ENCODE results near the gene ATRAID.

The ATRAID gene

DNA sequence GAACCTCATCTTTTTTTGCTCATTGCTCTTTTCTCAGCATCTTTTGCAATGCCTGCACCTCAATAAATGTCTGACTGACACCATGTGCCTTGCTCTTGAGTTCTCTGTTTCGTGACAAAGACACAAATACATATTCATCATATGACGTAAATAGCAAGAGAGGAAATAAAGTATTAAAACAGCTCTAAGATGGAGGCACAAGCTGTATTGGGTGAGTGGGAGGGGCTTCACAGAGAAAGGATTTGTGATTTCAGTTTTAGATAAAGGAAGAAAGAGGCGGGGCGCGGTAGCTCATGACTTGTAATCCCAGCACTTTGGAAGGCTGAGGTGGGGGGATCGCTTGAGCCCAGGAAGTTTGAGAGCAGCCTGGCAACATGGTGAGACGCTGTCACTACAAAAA, 8.2 kb downstream of the ATRAID start:
- no peak for DNase-seq (ENCODE audit: low spot score)

DNA sequence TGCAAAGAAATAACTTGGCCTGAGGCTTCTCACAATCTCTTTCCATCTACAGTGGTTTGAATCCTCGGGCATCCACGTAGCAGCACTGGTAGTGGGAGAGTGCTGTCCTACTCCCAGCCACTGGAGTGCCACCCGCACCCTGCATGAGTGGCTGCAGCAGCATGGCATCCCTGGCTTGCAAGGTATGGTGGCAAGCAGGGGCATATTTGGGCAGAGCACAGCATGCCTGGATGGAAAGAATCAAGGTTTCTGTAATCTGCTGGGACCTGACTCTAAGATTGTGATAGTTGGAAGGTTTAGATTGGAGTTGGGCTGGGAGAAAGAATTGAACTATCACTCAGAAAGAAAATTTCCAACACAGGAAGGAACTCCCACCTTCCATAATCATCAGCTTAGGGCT, 9.3 kb downstream of the ATRAID start:
- no peak for DNase-seq (ENCODE audit: low spot score)

DNA sequence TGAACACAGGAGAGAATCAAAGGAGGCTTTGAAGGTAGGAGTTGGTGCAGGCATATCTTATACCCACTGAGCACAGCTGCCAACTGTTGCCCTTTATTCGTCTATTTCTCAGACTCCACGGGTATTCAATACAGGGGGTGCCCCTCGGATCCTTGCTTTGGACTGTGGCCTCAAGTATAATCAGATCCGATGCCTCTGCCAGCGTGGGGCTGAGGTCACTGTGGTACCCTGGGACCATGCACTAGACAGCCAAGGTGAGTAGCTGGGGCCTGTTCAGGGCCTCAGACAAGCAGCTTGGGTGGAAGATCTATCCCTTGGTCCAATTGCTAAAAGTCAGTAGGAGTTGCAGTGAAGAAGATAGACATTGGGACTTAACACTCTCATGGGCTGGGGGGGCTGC, 10.6 kb downstream of the ATRAID start:
- DNase-seq (ENCODE audit: low spot score), result no peak

DNA sequence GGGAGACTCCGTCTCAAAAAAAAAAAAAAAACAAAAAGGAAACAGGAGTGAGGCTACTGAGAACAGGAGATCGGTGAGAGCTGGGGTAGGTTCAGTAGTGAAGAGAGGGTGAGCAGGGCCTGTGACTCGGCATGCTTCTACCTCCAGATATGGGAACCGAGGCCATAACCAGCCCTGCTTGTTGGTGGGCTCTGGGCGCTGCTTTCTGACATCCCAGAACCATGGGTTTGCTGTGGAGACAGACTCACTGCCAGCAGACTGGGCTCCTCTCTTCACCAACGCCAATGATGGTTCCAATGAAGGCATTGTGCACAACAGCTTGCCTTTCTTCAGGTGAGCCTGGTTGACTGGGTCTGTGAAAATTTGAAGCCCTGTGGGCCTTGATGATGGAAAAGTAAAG, 11.6 kb downstream of the ATRAID start:
- DNase-seq (ENCODE audit: low spot score), result no peak

DNA sequence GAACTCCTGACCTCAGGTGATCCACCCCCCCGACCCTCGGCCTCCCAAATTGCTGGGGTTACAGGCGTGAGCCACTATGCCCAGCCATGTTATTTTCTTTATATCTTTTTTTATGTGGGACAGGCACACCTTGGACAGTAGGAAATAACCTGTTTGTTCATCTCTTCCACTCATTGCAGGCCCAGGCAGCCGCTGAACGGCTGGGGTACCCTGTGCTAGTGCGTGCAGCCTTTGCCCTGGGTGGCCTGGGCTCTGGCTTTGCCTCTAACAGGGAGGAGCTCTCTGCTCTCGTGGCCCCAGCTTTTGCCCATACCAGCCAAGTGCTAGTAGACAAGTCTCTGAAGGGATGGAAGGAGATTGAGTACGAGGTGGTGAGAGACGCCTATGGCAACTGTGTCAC, 13.7 kb downstream of the ATRAID start:
- no peak for DNase-seq (ENCODE audit: low spot score)

DNA sequence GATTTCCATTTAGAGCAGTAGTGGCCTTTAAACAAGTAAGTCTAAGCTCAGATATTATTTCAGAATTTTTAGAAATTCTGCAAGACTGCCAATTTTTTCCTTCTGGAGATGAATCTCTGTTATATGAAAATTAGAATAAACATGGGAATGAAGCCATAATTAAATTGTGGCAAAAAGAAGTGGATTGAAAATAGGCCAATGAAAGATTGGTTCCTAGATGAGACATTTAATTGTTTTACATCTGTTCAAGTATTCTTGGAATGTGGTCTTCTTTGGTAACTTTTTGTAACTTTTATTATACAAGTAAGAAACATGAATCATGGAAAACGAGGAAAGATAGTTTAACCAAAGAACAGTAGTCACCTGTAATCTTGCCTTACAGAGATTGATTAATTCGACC, 15.7 kb downstream of the ATRAID start:
- DNase-seq (ENCODE audit: low spot score), result no peak

DNA sequence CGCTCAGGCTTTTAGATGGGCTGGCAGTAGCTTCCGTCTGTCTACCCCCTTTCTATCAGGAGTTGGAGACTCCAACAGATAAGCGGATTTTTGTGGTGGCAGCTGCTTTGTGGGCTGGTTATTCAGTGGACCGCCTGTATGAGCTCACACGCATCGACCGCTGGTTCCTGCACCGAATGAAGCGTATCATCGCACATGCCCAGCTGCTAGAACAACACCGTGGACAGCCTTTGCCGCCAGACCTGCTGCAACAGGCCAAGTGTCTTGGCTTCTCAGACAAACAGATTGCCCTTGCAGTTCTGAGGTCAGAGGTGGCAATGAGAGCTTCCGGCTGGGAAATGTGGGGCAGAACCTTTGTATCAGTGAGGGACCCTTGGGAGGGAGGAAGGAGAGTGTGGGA, 20.1 kb downstream of the ATRAID start:
- no peak for DNase-seq (ENCODE audit: low spot score)

DNA sequence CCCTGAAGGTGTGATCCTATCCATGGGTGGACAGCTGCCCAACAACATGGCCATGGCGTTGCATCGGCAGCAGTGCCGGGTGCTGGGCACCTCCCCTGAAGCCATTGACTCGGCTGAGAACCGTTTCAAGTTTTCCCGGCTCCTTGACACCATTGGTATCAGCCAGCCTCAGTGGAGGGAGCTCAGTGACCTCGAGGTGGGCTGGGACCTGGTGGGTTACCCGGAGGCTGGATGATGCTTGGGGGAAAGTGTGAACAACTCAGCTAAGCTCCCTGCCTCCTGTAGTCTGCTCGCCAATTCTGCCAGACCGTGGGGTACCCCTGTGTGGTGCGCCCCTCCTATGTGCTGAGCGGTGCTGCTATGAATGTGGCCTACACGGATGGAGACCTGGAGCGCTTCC, 21.5 kb downstream of the ATRAID start:
- no peak for DNase-seq (ENCODE audit: low spot score)

DNA sequence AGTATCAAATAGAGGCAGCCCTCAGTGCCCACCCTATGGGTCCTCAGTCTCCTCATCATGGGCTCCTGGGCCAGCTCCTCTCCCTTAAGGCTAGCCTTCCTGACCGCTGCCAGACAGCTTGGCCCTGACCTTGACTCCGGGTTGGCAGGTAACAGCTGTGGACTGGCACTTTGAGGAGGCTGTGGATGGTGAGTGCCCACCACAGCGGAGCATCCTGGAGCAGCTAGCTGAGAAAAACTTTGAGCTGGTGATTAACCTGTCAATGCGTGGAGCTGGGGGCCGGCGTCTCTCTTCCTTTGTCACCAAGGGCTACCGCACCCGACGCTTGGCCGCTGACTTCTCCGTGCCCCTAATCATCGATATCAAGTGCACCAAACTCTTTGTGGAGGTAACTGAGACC, 24.3 kb downstream of the ATRAID start:
- no peak for DNase-seq (ENCODE audit: low spot score)

DNA sequence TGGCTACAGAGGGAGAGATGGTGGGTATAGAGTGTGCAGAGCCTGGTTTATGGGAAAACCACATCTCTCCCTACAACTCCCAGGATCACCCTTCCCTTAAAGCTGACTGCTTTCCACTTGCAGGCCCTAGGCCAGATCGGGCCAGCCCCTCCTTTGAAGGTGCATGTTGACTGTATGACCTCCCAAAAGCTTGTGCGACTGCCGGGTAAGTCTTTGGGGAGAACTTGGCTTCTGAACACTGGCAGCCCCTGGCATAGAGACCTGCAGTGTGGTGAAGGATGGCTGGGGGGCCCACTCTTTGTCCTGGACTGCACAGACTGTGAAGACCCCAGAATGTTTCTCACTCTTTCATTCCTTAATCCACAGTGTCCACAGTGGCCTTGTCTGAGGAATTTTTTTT, 24.8 kb downstream of the ATRAID start:
- no peak for DNase-seq (ENCODE audit: low spot score)

DNA sequence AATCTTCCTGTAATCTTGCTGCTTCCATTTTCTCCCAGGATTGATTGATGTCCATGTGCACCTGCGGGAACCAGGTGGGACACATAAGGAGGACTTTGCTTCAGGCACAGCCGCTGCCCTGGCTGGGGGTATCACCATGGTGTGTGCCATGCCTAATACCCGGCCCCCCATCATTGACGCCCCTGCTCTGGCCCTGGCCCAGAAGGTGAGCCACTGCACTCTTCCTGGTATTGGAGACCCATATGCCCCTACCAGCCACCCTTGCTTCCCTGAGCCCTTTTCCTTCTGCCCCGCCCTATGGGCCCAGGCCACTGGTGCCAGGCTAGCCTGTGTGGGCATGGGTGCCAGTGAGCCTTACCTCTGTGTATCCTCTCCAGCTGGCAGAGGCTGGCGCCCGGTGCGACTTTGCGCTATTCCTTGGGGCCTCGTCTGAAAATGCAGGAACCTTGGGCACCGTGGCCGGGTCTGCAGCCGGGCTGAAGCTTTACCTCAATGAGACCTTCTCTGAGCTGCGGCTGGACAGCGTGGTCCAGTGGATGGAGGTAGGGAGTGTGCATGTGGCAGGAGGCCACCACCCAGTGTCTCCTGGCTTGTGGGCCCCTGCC, 25.6 kb downstream of the ATRAID start:
- no peak for DNase-seq (ENCODE audit: low spot score)

DNA sequence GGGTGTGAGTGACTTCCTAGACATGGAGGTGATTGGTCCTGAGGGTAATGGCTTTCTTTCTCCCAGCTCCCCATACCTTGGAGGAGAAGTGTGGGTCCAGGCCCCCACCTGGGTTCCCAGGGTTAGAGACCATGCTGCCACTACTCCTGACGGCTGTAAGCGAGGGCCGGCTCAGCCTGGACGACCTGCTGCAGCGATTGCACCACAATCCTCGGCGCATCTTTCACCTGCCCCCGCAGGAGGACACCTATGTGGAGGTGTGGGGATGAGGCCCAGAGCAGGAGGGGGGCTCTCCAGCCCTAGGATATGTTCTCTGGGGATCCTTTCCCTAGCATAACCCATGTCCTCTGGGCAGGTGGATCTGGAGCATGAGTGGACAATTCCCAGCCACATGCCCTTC, 27.1 kb downstream of the ATRAID start:
- no peak for DNase-seq (ENCODE audit: low spot score)

DNA sequence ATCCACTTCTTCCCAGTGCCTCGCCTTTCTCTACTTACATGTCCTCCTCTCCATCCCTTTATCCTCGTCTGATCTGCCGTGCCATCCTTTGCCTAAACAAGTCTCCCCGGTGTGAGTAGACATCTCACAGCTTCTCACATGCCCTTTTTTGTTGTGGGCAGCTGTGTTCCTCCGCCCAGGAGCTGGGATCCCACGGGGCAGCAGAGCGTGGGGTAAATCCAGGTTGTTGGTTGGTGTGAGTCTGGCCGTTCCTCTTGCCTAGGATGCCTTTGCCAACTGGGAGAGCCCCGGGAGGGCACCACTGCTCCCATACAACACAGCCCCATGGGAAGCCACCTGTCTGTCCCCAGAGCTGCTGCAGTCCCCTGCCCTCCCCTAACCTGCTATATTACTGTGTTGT, 28.6 kb downstream of the ATRAID start:
- no peak for DNase-seq (ENCODE audit: low spot score)

DNA sequence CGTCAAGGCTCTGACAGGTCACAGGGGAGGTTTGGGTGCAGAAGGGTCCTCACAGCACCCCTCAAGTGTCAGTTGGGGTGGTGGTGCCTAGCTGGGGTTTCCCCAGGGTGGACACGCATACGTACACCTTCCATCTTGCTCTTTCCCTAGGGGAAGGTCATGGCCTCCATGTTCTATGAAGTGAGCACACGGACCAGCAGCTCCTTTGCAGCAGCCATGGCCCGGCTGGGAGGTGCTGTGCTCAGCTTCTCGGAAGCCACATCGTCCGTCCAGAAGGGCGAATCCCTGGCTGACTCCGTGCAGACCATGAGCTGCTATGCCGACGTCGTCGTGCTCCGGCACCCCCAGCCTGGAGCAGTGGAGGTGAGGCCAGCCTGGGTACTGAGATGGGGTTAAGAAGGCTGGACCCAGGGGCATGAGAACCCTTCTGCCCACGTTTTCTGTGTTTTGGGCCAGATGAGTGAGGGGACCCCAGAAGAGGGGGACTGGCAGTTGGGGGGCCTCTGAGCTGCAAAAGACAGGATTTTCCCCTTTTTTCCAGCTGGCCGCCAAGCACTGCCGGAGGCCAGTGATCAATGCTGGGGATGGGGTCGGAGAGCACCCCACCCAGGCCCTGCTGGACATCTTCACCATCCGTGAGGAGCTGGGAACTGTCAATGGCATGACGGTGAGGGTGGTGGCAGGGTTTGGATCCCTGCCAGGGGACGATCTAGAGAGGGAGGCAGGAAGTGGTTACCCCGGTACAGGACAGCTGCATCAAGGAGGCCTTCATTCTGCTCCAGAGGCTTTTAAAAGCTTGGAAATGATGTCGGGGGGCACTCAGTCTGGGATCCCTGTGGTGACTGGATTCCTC, 30.1 kb downstream of the ATRAID start:
- DNase-seq (ENCODE audit: low spot score), result no peak

DNA sequence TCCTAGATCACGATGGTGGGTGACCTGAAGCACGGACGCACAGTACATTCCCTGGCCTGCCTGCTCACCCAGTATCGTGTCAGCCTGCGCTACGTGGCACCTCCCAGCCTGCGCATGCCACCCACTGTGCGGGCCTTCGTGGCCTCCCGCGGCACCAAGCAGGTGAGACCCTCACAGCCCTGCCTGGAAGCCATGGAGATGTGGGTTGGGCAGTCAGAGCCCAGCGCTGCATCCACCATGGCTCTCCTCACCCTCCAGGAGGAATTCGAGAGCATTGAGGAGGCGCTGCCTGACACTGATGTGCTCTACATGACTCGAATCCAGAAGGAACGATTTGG, 30.7 kb downstream of the ATRAID start:
- DNase-seq (ENCODE audit: low spot score), result no peak

DNA sequence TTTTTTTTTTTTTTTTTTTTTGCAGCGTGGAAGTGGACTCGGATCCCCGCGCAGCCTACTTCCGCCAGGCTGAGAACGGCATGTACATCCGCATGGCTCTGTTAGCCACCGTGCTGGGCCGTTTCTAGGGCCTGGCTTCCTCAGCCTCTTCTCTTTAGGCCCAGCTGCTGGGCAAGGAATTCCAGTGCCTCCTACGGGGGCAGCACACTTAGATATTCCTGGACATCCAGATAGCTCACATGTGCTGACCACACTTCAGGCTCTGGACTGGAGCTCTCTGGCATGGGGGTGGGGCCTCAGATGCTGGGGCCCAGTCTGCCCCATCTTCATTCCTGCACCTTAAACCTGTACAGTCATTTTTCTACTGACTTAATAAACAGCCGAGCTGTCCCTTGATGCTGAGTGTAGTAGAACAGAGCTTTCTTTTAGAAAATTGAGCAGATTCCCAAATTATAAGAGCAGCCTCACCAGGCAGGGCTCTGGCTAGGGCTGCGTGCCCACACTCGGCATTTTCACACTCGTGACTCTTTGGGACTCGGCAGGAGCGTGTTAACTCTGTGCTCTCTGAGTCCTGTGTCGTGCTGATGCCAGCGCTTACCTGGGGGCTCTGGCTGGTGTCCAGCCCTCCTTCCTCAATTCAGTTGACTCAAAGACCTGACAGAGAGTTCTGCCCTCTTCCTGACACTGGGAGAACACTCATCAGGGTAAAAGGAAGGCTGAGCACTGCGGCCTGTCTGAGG, 31.7 kb downstream of the ATRAID start:
- DNase-seq (ENCODE audit: low spot score), result no peak

DNA sequence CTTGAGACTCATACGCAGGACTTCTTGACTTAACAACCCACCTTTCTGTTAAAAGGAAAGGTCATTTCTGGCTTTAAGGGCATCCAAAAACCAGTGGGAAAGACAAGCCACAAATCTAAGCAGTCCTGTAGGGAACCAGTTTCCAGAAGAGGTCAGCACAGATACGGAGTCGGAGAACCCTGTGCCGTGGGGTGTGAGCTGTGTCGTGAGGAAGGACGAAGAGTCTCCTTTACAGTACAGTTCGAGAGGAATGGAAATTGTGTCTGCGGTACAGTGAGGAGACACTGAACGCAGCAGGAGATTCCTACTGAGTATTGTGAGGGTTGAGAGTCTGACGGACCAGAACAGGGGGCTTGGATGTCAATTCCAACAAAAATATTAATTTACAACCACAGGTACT, 33.3 kb downstream of the ATRAID start:
- DNase-seq (ENCODE audit: low spot score), result no peak

DNA sequence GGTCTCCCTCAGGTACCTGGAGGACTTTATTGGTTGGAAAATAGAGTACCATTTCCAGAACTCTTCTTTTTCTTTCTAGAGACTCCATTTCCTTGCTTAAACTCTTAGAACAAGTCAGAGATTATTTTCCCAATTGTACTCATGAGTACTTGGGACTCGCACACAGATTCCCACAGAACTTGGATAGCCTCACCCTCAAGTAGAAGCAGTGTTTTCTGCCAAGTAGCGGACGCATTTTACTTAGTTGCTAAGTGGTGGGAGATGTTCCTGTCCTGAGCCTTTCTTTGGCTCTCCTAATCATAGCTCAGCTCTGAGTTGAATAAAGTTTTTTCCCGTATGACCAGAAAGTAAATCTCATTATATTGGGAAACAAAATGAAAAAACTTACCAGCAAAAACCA, 33.8 kb downstream of the ATRAID start:
- DNase-seq (ENCODE audit: low spot score), result no peak

DNA sequence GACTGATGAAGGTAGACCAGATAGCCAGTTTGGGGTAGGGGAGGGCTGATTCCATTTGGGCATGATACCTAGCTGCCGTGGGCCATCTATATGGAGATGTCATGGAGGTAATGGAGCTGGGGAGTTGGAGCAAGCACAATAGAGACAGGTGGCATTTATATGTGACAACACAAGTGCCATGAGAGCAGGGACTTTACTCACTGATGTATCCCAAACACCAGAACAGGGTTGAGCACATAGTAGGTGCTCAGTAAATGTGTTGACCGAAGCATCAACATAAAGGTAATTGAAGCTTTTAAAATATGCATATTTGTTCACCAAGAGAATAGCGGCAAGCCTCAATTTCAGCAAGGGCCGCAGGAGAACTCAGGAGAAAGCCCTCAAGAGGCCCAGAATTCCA, 36.1 kb downstream of the ATRAID start:
- no peak for DNase-seq (ENCODE audit: low spot score)

DNA sequence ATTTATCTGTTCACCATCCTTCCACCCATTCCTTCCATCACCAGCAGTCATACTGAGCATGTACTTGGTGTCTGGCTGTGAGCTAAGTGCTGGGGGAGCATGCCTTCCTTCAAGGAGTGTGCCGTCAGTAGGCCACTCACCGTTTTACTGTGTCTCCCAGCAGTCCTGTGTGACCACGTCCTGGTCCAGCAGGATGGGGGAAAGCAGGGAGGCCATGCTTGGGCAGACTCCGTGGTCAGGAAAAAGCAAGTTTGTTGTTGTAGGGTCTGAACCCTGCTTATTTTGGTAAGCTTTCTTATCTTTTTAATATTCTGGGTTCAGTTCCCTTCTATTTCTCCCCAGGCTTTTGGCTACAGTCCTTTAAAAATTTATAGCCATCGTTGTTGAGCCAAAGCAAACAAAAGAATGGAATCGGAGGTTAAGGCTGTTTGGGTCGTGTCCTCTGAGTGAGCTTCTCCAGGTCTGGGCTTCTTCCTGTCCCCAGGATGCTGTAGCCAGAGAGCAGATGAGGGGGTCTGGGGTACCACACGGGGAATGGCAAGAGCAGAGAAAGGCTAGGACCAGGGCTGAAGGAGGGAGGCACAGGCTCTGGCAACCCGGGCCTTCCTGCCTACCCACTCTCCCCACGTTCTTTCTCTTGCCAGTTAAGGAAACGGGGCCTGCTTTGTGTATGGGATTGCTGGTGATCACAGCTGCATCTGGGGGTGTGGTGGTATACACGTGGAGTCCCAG, 37.5 kb downstream of the ATRAID start:
- no peak for DNase-seq (ENCODE audit: low spot score)

DNA sequence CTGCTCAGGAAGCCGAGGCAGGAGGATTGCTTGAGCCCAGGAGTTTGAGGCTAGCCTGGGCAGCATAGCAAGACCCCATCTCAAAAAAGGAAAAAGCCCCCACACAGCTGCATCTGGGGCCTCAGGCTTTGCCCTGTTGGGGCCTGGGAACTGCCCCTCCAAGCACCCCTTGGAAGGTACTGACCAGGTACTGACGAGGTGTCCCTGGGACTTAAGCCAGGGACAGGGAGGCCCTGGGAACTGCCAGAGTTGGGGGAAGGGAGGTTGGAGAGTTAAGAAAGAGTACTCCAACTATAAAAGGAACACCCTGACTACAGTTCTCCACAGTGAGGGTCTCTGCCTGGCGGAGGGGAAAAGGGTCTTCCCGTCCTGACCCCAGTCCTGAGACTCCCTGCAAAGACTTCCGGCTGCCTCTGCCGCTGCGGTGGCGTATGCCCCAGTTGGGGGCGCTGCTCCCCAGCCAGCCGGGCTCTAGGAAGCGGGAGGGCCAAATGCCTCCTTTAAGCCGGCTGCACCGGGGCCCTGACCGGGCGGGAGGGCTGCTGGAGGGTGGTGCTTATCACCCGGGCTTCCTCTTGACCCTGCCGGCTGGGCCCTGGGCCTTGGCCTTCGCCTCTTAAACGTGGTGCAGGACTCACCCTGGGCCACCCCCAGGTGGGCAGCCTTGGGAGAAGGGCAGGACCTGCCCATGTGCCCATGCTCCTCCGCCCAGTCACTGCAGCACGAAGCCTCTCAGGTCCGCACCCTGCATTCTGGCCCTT, 38.2 kb downstream of the ATRAID start:
- peak; percentile 87 for DNase-seq (ENCODE audit: low spot score)
